ENCODE measurements around the gene AKAP13.

GRCh38 chr15:85646538-85647091 lies 266.2 kb downstream of the AKAP13 start:
- TF ChIP-seq POLR2A (IDR thresholded peaks at IDR 0.05; ENCODE audit: low read length) (no peak), CTCF (IDR thresholded peaks at IDR 0.05) (no peak), ESRRA (IDR thresholded peaks at IDR 0.05; ENCODE audit: borderline replicate concordance, low read length) (no peak), RAD21 (conservative IDR thresholded peaks at IDR 0.05 in 1 of 2, IDR thresholded peaks at IDR 0.05 in 1 of 2) (no peak), MAX (IDR thresholded peaks at IDR 0.05) (no peak), BCL3 (IDR thresholded peaks at IDR 0.05) (no peak), CHD4 (IDR thresholded peaks at IDR 0.05; ENCODE audit: borderline replicate concordance) (no peak)
